Muscle of leg (tissue), 11 donors: ENCODE measurements around the gene COL4A2. TPM values are rescaled to one million over a fixed set of nuclear protein-coding genes. Genes with fewer than 3 reads are reported as not detected.
"Not testable (repeated sequence)": the region's sequence is repeated elsewhere in the genome, so short reads cannot be mapped to it uniquely, and the experiment has no call there.

ENCODE experiments used
- DNase-seq: peaks from one replicate; pipeline ENCODE4 v3.0.0; 2013
- H3K27ac ChIP-seq: one replicate; pipeline ENCODE4 v1.5.1; 2013; ENCODE audit warnings: mild to moderate bottlenecking, low read length, control low read depth
- H3K27me3 ChIP-seq: one replicate; pipeline ENCODE4 v1.6.1; 2013; ENCODE audit warnings: low read length; ENCODE audit not compliant: control insufficient read depth, insufficient read depth
- H3K36me3 ChIP-seq: one replicate; pipeline ENCODE4 v1.6.1; 2013; ENCODE audit warnings: low read length; ENCODE audit not compliant: control insufficient read depth, insufficient read depth
- H3K4me1 ChIP-seq: one replicate; pipeline ENCODE4 v1.6.1; 2013; ENCODE audit warnings: low read length; ENCODE audit not compliant: control insufficient read depth, insufficient read depth
- H3K4me3 ChIP-seq: one replicate; pipeline ENCODE4 v1.5.1; 2013; ENCODE audit warnings: low read length, control low read depth
- H3K9me3 ChIP-seq: replicated peaks from 2 replicates; pipeline ENCODE4 v1.6.1; 2013; ENCODE audit warnings: low read depth, low read length; ENCODE audit not compliant: control insufficient read depth
- WGBS: methylation state at CpG from one replicate; pipeline ENCODE4 v1.1.5; 2013; ENCODE audit warnings: missing lambda C conversion rate; ENCODE audit not compliant: insufficient coverage; 5-methylcytosine and 5-hydroxymethylcytosine counted together
- polyA plus RNA-seq, 8 donors: library from polyadenylated mRNA; unstranded; fragments of 120-200 nt; gene quantifications; one replicate each; pipeline versions ENCODE4 v1.2.1 to v1.2.3, GENCODE V29; 2013; ENCODE audit warnings: inconsistent platforms in 1 of 8, low replicate concordance in 1 of 8; ENCODE audit not compliant: insufficient read length in 8 of 8, insufficient read depth in 1 of 8
- total RNA-seq: library from RNA; stranded (reverse); fragments of 120-200 nt; gene quantifications from one replicate; pipeline ENCODE4 v1.2.4, GENCODE V29; 2013

COL4A2 gene
- total and polyA plus RNA-seq, 9 donors, result 429 to 712 (median 555) TPM

- peaks cover 77% of the 10 kb centered on the region for H3K36me3 ChIP-seq
- 25% methylated on average over 5 of the region's 9 CpGs for WGBS
- H3K27me3 ChIP-seq, result no peaks in the 10 kb centered on the region
These were observed 178.5 kb downstream of the COL4A2 start for GRCh38 chr13:110485604-110486003.

GRCh38 chr13:110486061-110486715, 179.1 kb downstream of the COL4A2 start:
- no peaks in the 10 kb centered on the region for H3K27me3 ChIP-seq
- 68% methylated on average over 5 of the region's 15 CpGs for WGBS
- H3K36me3 ChIP-seq, result peaks cover 80% of the 10 kb centered on the region
- no peaks in the 10 kb centered on the region for H3K9me3 ChIP-seq
- H3K27ac ChIP-seq, result no peak overlapping the region
- H3K4me3 ChIP-seq, result no peak overlapping the region
- H3K4me1 ChIP-seq, result no peaks in the 10 kb centered on the region
- DNase-seq, result no peak

More at GRCh38 chr13:110485604-110486003, 178.5 kb downstream of the COL4A2 start:
- no peaks in the 10 kb centered on the region for H3K4me1 ChIP-seq
- H3K27ac ChIP-seq, result no peak overlapping the region
- no peaks in the 10 kb centered on the region for H3K9me3 ChIP-seq
- H3K4me3 ChIP-seq, result no peak overlapping the region
- DNase-seq, result no peak

GRCh38 chr13:110486880-110487279, 179.8 kb downstream of the COL4A2 start:
- H3K4me3 ChIP-seq, H3K27ac ChIP-seq, H3K9me3 ChIP-seq, DNase-seq, H3K27me3 ChIP-seq, H3K4me1 ChIP-seq: not testable (repeated sequence)
- WGBS, result 73% methylated on average over 1 of the region's 3 CpGs
- peaks cover 86% of the 10 kb centered on the region for H3K36me3 ChIP-seq

GRCh38 chr13:110490009-110490770, 183.1 kb downstream of the COL4A2 start:
- 87% methylated on average over 18 of the region's 24 CpGs for WGBS

GRCh38 chr13:110491869-110492678, 185.0 kb downstream of the COL4A2 start:
- Histone ChIP-seq H3K4me1 (no peaks in the 10 kb centered on the region), H3K27ac (no peak overlapping the region), H3K36me3 (peaks cover 88% of the 10 kb centered on the region), H3K4me3 (no peak overlapping the region), H3K27me3 (no peaks in the 10 kb centered on the region), H3K9me3 (no peaks in the 10 kb centered on the region)
- 95% methylated on average over 21 of the region's 24 CpGs for WGBS
- no peak for DNase-seq

More at GRCh38 chr13:110490009-110490770, 183.1 kb downstream of the COL4A2 start:
- Histone ChIP-seq H3K27me3 (no peaks in the 10 kb centered on the region), H3K4me3 (no peak overlapping the region), H3K9me3 (no peaks in the 10 kb centered on the region), H3K36me3 (peaks cover 84% of the 10 kb centered on the region), H3K4me1 (no peaks in the 10 kb centered on the region), H3K27ac (no peak overlapping the region)
- no peak for DNase-seq

- 95% methylated on average over 21 of the region's 30 CpGs for WGBS
- H3K4me3 ChIP-seq, result no peak overlapping the region
- no peaks in the 10 kb centered on the region for H3K9me3 ChIP-seq
- H3K36me3 ChIP-seq, result peaks cover 88% of the 10 kb centered on the region
- no peaks in the 10 kb centered on the region for H3K4me1 ChIP-seq
- DNase-seq, result no peak
- H3K27me3 ChIP-seq, result no peaks in the 10 kb centered on the region
- no peak overlapping the region for H3K27ac ChIP-seq
These were observed 185.9 kb downstream of the COL4A2 start for GRCh38 chr13:110492679-110493593.

GRCh38 chr13:110493613-110494012, 186.5 kb downstream of the COL4A2 start:
- H3K27me3 ChIP-seq, result no peaks in the 10 kb centered on the region
- 87% methylated on average over 9 of the region's 9 CpGs for WGBS
- H3K36me3 ChIP-seq, result peaks cover 92% of the 10 kb centered on the region
- no peak overlapping the region for H3K4me3 ChIP-seq
- no peak overlapping the region for H3K27ac ChIP-seq
- H3K9me3 ChIP-seq, result no peaks in the 10 kb centered on the region
- DNase-seq, result no peak
- no peaks in the 10 kb centered on the region for H3K4me1 ChIP-seq

GRCh38 chr13:110495376-110495775, 188.3 kb downstream of the COL4A2 start:
- Histone ChIP-seq H3K36me3 (peaks cover 92% of the 10 kb centered on the region), H3K27me3 (no peaks in the 10 kb centered on the region), H3K27ac (no peak overlapping the region), H3K4me1 (no peaks in the 10 kb centered on the region), H3K4me3 (no peak overlapping the region), H3K9me3 (peaks cover 8% of the 10 kb centered on the region)
- no peak for DNase-seq
- whole genome bisulfite sequencing, result 100% methylated on average over 2 of the region's 3 CpGs

- H3K9me3 ChIP-seq, result peaks cover 10% of the 10 kb centered on the region
- no peak overlapping the region for H3K4me3 ChIP-seq
- no peaks in the 10 kb centered on the region for H3K4me1 ChIP-seq
- H3K27ac ChIP-seq, result no peak overlapping the region
- DNase-seq, result no peak
- WGBS, result 100% methylated on average over 3 of the region's 3 CpGs
- no peaks in the 10 kb centered on the region for H3K27me3 ChIP-seq
- H3K36me3 ChIP-seq, result peaks cover 92% of the 10 kb centered on the region
These were observed 188.8 kb downstream of the COL4A2 start for GRCh38 chr13:110495881-110496280.
